ENCODE data around the gene ARL14EPL. TPM values are rescaled to one million over a fixed set of nuclear protein-coding genes. Genes with fewer than 3 reads are reported as not detected.
"Not testable (repeated sequence)": the region's sequence is repeated elsewhere in the genome, so short reads cannot be mapped to it uniquely, and the experiment has no call there.

Gene ARL14EPL
- polyA plus RNA-seq, 1 experiment = not detected

- DNase-seq (ENCODE audit: low read depth) = no peak
- no peaks in the 10 kb centered on the region for H3K27me3 ChIP-seq (ENCODE audit: control insufficient read depth, insufficient read depth, low read length)
- H3K36me3 ChIP-seq (ENCODE audit: control insufficient read depth, insufficient read depth, low read length) = peaks cover 3% of the 10 kb centered on the region; the same call in 1 of the 2 replicates
- H3K4me3 ChIP-seq (ENCODE audit: low read depth, low read length) = no peak overlapping the region
- TF ChIP-seq CTCF (IDR thresholded peaks at IDR 0.05; ENCODE audit: insufficient read depth, low read depth, low read length) = no peak
- POLR2A ChIA-PET = no interaction called here
- CTCF ChIA-PET = no interaction called here
Observed at GRCh38 chr5:116090302-116090701, 58.0 kb downstream of the ARL14EPL start.

- POLR2A ChIA-PET = no interaction called here
- Histone ChIP-seq H3K36me3 (ENCODE audit: control insufficient read depth, insufficient read depth, low read length) (peaks cover 3% of the 10 kb centered on the region; the same call in 1 of the 2 replicates), H3K4me3 (ENCODE audit: low read depth, low read length) (no peak overlapping the region), H3K27me3 (ENCODE audit: control insufficient read depth, insufficient read depth, low read length) (no peaks in the 10 kb centered on the region)
- CTCF ChIA-PET = no interaction called here
- DNase-seq (ENCODE audit: low read depth) = no peak
- TF ChIP-seq CTCF (IDR thresholded peaks at IDR 0.05; ENCODE audit: insufficient read depth, low read depth, low read length) = no peak
Observed at GRCh38 chr5:116091416-116091815, 59.1 kb downstream of the ARL14EPL start.

- CTCF ChIA-PET = no interaction called here
- peaks cover 3% of the 10 kb centered on the region; the same call in 1 of the 2 replicates for H3K36me3 ChIP-seq (ENCODE audit: control insufficient read depth, insufficient read depth, low read length)
- H3K27me3 ChIP-seq (ENCODE audit: control insufficient read depth, insufficient read depth, low read length) = no peaks in the 10 kb centered on the region
- H3K4me3 ChIP-seq (ENCODE audit: low read depth, low read length) = no peak overlapping the region
- no peak for DNase-seq (ENCODE audit: low read depth)
- no peak for TF ChIP-seq CTCF (IDR thresholded peaks at IDR 0.05; ENCODE audit: insufficient read depth, low read depth, low read length)
- POLR2A ChIA-PET = no interaction called here
Observed at GRCh38 chr5:116097301-116097700, 65.0 kb downstream of the ARL14EPL start.

- CTCF ChIA-PET = no interaction called here
- POLR2A ChIA-PET = no interaction called here
- no peaks in the 10 kb centered on the region for H3K36me3 ChIP-seq (ENCODE audit: control insufficient read depth, insufficient read depth, low read length)
- no peak for DNase-seq (ENCODE audit: low read depth)
- no peak overlapping the region for H3K4me3 ChIP-seq (ENCODE audit: low read depth, low read length)
- no peaks in the 10 kb centered on the region for H3K27me3 ChIP-seq (ENCODE audit: control insufficient read depth, insufficient read depth, low read length)
- TF ChIP-seq CTCF (IDR thresholded peaks at IDR 0.05; ENCODE audit: insufficient read depth, low read depth, low read length) = no peak
Observed at GRCh38 chr5:116098998-116099397, 66.7 kb downstream of the ARL14EPL start.

- H3K27me3 ChIP-seq (ENCODE audit: control insufficient read depth, insufficient read depth, low read length); H3K4me3 ChIP-seq (ENCODE audit: low read depth, low read length); CTCF ChIA-PET; H3K36me3 ChIP-seq (ENCODE audit: control insufficient read depth, insufficient read depth, low read length); POLR2A ChIA-PET; DNase-seq (ENCODE audit: low read depth): not testable (repeated sequence)
Observed at GRCh38 chr5:116104941-116105340, 72.7 kb downstream of the ARL14EPL start.

Other genes with a start within 250 kb of the ARL14EPL start
- gene CDO1, start 215.8 kb upstream of the ARL14EPL start, polyA plus RNA-seq (2011; rRNA removed) = 1.8 and 2.0 TPM in 2 replicates
- 34.6 and 71.1 TPM in 2 replicates for gene ATG12, start 190.9 kb upstream of the ARL14EPL start, polyA plus RNA-seq (2011; rRNA removed)
- 27.6 and 77.0 TPM in 2 replicates for gene AP3S1, start 190.5 kb upstream of the ARL14EPL start, polyA plus RNA-seq (2011; rRNA removed)
- gene LVRN, start 70.0 kb upstream of the ARL14EPL start, polyA plus RNA-seq (2011; rRNA removed) = 0.05 and 0.21 TPM in 2 replicates
- 10.4 and 24.7 TPM in 2 replicates for gene COMMD10, start 52.6 kb downstream of the ARL14EPL start, polyA plus RNA-seq (2011; rRNA removed)

Data from BJ (cell line).